DLD1 (cell line): Measurements from ENCODE around the gene RAB11FIP4.

Experiments used
- in situ Hi-C: cut with HindIII; loops from 2 replicates; pipeline ENCODE4 v1.10.0; 2017; ENCODE audit warnings: low sequenced_read_pairs

Gene RAB11FIP4

DNA sequence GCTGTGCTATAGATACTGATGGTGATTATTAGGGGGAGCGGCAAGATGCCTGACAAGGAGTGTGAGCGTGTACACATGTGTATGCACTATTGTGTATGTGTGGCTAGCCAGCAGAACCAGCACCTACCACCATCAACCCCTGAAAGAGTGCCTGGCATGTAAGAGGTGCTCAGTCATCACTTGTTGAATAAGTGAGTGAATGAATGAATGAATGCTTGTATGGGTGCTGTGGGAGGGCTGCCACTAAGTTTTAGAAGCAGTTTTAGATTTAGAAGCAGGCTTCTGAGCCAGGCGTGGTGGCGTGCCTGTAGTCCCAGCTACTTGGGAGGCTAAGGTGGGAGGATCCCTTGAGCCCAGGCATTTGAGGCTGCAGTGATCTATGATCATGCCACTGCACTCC, 37.0 kb downstream of the RAB11FIP4 start:
- in situ Hi-C loops = loop anchor here (25.0 kb wide), 1 partner anchor 109 kb away; no protein-coding TSS in a partner anchor

DNA sequence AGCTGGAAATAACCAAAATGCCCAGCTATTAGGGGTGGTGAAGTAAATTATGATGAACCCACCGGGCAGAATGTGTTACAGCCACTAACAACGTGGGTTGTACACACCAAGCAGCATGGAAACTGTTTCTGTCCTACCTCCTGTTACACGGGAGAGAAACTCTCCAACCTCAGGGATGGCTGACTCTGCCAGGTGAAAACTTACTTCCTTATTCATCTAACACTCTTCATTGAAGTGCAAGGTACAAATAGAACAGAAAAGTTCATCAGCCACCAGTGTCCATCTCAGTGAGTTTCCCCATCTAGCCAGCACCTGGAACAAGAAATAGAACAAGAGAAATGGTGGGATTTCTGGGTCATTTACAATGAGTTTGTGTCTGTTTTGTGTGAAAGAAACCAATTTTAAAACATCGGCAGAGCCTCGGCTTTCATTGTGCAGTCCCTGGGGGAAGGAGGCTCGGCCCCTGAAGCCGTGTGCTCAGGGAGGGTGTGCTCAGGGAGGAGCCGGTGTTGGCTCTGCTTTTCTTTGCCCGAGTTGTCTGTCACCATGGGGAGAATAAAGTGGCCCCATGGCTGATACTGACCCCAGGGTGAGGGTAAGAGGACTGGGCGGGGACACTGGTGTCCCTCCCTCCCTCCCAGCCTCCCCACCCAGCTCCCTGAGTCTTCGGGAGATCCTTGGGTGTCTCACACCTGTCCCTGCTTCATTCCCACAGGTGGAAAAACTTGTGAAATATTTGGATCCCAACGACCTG, 39.8 kb downstream of the RAB11FIP4 start:
- in situ Hi-C loops = loop anchor here (25.0 kb wide), 1 partner anchor 106 kb away; no protein-coding TSS in a partner anchor

DNA sequence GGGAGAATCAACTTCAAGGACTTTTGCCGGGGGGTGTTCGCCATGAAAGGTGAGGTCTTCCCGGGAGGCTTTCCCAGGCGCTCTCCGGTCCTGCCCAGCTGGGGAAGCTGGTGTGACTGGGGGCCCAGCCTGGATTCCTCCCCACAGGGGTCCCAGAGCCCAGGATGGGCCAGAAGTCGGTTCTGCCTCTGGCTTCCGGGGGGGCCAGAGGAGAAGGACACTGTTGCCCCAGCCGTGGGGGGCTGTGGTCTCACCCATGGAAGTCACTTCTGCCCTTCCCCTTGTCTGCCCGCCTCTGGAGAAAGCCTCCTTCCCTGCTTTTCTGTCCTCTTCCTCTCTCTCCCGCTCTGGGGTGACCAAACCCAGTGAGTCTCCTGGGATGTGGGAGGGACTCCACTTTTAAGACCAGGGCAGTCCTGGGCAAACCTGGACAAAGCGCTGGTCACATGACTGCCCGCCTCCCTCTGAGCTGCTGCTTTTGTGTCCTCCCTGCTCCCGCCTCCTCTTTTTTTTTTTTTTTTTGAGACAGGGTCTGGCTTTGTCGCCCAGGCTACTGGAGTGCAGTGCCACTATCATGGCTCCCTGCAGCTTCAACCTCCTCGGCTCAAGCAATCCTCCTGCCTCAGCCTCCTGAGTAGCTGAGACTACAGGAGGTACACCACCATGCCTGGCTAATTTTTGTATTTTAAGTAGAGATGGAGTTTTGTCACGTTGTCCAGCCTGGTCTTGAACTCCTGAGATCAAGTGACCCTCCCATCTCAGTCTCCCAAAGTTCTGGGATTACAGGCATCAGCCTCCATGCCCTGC, 40.6 kb downstream of the RAB11FIP4 start:
- in situ Hi-C loops = loop anchor here (25.0 kb wide), 1 partner anchor 105 kb away; no protein-coding TSS in a partner anchor

DNA sequence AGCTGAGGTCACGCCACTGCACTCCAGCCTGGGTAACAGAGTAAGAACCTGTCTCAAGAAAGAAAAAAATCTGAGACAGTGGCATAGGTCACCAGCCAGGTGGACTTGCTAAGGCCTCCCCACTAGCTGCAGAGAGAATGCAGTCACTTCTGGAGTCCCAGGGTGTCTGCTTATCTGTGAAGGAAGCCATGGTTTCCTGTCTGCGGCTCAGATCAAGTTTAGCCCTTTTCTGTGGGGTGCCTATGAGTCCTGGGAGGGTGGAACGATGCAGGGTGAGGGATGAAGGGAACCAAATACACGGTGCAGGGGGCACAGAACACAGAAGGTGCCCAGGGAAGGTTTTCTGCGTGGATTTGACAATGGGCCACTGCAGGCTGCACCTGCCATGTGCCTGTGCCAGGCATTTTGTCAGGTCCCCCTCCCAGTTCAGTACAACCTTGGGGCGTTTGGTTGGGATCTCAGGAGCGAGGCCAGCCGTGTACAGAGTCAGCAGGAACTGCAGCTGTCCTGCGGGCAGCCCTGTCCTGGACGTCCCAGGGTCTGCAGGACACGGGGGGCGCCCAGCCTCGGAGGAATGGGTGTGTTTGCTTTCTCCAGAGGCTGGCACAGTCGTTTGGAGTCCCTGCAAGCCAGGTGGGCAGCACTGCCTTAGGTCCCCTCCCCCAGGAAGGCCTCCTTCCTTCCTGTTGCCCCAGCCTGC, 41.8 kb downstream of the RAB11FIP4 start:
- in situ Hi-C loops = loop anchor here (25.0 kb wide), 1 partner anchor 104 kb away; no protein-coding TSS in a partner anchor

DNA sequence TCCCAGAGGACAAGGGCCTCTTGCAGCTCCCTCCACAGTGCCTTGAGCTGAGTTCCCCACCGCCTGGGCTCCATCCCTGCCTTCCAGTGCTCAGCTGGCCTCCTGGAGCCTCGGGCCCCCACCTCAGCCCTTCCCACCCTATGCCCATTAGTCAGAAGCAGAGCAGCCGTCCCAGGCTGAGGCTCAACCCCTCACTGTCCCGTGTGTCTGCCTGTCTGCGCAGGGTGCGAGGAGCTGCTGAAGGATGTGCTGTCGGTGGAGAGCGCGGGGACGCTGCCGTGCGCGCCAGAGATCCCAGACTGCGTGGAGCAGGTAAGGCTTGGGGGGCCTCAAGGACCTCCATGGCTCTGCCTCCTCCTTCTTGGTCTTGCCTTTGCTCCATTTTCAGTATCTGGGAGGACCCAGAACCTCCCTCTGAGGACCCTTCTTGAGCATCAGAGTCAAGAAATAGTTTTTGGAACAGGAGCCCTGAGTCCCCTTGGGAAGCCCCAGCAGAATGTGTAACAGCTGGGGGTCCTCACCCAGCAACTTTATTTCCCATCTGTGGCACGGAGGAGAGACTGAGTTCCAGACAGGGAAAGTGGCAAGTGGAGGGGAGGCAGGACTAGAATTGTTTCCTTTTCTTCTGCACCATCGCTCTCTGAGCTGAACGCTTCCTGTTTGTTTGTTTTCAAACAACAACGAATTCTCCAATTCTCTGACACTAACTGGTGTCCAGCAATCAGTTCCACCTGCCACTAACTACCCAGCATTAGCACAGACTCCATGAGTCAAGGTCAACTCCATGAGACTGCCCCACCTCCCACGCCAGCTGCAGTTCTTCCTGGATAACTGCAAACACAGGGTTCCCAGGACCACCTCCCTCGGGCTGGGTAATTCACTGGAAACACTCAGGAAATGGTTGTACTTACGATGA, 42.6 kb downstream of the RAB11FIP4 start:
- in situ Hi-C loops = loop anchor here (25.0 kb wide), 1 partner anchor 103 kb away; no protein-coding TSS in a partner anchor

DNA sequence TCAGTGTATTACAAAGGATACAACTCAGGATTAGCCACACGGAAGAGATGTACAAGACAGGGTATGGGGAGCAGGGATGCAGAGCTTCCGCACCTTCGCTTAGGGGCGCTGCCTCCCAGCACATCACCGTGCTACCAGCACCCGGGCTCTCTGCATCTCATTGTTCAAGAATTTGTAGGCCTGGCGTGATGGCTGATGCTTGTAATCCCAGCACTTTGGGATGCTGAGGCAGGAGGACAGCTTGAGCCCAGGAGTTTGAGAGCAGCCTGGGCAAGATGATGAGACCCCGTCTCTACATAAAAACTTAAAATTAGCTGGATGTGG, 43.2 kb downstream of the RAB11FIP4 start:
- in situ Hi-C loops = loop anchor here (25.0 kb wide), 1 partner anchor 103 kb away; no protein-coding TSS in a partner anchor

DNA sequence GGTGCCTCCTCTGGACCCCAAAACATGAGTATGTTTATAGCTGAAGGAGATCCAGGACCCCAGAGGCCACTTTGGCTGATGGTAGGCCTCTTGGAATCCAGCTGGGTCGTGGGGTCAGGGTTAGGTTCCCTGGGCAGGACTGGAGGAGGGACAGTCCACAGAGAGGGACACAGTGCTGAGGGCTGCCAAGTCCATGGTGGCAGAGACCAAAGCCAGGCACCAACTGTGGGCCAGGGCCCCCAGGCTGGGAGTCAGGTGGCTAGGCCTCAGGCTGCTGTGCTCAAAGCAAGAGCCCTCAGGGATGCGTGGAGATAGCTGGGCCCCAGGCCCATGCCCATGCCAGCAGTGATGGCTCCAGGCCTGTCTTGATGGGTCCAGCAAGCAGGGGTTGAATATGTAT, 44.1 kb downstream of the RAB11FIP4 start:
- in situ Hi-C loops = loop anchor here (25.0 kb wide), 1 partner anchor 102 kb away; no protein-coding TSS in a partner anchor

DNA sequence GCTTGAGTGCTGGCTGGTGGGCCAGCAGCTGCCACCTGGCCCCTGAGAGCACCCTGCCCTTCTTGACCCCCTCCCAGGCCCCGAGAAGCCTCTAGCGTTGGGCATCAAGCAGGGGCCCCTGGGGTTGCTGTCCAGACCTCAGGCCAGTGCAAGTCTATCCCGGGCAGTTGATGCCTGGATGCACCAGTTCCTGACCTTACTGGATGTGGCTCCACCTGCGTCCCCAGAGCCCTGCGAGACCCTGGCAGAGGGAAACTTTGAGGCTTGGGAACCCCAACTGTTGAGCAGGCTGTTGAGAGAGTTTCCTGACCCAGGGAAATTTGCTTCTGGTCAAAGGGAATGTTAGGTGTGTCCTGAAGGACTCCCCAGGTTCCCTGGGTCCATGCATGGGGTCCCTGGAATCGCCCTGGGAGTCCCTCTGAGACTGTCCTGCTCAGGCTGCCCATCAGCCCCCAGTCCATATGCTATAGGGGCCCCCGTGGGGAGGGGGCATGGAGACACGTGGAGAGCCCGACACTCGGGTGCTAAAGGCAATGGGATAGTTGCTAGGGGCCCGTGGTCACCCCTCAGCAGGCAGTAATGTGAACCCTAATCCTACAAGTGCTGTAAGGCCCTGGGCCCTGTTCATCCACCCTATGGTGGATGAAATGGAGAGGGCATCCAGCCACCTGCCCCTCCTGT, 46.4 kb downstream of the RAB11FIP4 start:
- in situ Hi-C loops = loop anchor here (25.0 kb wide), 1 partner anchor 99 kb away; no protein-coding TSS in a partner anchor

DNA sequence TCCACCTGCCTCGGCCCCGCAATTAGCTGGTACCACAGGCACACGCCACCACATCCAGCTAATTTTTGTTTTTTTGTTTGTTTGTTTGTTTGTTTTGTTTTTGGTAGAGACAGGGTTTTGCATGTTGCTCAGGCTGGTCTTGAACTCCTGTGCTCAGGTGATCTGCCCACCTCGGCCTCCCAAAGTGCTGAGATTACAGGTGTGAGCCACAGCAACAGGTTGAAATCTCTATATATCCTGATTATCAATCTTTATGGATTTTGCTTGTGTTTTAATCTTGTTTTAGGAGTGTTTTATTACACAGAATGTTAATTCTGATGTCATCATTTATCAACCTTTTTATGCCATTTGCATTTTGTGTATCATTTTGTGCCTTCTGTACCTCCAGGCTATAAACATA, 48.2 kb downstream of the RAB11FIP4 start:
- in situ Hi-C loops = loop anchor here (25.0 kb wide), 1 partner anchor 98 kb away; no protein-coding TSS in a partner anchor

DNA sequence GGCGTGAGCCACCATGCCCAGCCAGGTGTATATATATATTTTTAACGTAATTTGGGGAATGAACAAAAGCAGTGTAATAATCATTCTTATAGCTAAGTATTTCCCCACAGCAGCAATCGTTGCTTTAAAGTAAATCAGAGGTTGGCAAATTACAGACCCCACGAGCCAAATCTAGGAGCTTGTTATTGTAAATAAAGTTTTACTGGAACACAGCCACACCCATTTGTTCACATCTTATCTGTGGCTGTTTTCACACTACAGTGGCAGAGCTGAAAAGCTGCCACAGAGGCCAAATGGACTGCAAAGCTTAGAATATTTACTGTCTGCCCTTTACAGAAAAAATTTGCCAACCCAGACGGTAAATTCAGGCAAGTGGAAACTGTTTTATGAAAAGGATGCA, 50.8 kb downstream of the RAB11FIP4 start:
- in situ Hi-C loops = loop anchor here (25.0 kb wide), 1 partner anchor 95 kb away; no protein-coding TSS in a partner anchor

DNA sequence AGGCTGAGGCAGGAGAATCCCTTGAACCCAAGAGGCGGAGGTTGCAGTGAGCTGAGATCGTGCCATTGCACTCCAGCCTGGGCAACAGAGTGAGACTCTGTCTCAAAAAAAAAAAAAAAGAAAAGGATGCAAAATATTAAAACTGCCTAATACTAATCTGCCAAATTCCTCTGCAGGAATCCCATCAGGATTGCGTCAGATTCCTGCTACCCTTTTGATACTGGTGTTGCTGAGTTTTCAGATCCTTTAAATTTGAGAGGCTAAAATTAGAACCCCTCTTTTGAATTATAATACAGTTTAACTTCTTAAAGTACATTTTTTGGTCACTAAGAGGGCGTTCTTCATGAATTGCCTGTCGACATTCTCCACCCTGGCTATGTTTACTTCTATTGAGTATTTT, 51.4 kb downstream of the RAB11FIP4 start:
- in situ Hi-C loops = loop anchor here (25.0 kb wide), 1 partner anchor 94 kb away; no protein-coding TSS in a partner anchor

DNA sequence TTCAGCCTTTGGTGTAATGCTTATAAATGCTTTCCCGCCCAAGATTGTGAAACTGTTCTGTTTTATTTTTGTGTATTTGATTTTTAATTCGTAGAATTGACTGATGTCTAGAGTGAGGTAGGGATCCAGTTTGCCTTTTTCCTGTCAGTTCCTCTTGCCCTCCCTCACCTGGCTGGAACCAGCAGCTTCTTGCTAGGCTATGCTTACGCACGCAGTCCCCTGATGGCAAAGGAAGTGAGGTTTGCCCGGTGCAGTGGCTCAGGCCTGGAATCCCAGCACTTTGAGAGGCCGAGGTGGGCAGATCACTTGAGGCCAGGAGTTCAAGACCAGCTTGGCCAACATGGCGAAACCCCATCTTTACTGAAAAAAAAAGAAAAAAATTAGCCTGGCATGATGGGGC, 51.9 kb downstream of the RAB11FIP4 start:
- in situ Hi-C loops = loop anchor here (25.0 kb wide), 1 partner anchor 94 kb away; no protein-coding TSS in a partner anchor

DNA sequence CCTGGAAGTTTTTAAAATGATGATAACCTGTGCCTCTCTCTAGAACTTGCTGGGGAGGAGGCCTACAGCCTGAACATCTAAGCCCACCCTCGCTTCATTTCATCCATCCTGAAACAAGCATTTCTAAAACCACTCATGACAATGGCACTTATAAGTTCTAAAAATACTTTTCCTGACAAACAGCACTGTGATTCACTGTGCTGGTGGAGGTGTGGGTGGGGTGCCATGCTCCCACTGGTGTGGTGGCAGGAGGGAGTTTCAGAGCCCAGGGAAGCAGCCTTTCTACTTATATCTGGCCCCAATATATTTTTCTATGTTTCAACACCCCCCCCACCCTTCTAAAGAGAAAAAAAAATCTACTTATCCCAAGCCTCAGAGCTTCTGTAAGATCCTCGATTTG, 52.6 kb downstream of the RAB11FIP4 start:
- in situ Hi-C loops = loop anchor here (25.0 kb wide), 1 partner anchor 93 kb away; no protein-coding TSS in a partner anchor

DNA sequence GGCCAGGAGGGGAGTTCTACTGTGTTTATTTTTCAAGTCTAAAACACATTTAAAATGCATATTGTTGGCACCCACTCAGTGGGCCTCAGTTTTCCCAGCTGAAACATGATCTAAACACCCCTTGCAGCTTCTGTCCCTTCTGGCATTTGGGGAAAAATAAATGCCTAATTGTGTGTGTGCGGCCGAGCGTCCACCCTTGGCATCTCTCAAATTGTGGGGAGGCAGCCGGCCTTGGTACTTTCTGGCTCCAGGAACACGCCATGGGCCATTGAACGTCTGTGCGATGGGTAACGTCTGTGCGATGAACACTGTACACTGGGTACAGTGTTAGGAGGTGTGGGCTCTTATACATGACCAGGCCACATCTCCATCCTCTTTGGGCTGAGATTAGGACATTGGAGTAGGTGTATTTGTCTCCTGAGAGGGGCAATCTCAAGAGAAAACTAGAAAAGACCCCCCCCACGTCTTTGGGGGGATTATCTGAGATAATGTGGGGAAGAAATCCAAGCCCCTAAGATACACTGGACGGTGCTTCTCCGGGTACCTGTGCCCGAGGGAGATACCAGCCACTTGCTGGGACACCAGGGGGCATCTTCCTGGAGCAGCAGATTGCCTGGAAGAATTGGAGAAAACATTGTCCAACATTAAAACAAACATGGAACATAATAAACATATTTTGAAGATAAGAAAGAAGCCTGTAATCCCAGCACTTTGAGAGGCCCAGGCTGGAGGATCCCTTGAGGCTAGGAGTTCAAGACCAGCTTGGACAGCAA, 54.9 kb downstream of the RAB11FIP4 start:
- in situ Hi-C loops = loop anchor here (25.0 kb wide), 1 partner anchor 91 kb away; no protein-coding TSS in a partner anchor

DNA sequence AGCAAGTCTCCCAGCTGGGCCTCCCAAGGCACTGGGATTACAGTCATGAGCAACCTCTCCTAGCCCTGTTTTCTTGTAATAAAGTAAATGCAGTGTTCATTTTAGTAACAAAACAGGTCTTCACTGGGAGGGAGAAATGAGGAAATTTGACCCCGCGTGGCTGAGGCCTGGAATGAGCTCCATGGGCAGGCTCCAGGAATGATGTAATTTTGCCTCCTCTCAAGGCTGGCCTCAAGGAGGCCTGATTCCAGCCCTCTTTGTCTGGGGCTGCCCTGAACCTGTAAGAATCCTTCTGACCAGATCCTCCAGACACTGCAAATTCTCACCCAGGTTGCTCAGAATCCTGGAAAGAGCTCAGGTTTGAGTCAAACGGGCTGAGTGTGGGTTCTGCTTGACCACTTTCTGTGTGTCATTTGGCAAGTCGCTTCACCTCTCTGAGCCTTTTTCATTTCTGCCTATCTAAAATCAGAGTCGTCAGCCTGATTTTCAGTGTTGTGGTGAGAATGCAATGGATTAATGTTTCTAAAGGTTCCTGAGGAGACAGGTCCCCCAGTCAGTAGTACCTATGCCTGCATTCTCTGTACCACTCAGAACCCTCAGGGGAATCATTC, 57.1 kb downstream of the RAB11FIP4 start:
- in situ Hi-C loops = loop anchor here (25.0 kb wide), 1 partner anchor 89 kb away; no protein-coding TSS in a partner anchor

DNA sequence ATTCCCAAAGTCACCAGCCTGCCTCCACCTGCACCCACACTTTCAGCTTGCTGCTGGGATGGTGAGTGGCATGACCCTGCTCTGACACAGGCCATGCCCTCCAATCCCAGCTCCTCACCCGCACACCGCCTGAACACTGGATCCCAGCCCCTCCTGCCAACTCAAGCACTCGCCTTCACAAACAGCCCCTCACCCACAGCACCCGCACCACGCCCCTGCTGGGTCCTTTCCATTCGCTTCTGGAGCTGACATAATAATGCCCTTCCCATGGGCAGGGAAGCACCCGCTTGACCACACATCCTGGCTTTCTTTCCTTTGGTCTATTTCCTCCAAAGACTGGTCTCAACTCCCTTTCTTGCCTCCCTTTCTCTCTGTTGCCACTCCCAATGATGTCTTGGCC, 57.6 kb downstream of the RAB11FIP4 start:
- in situ Hi-C loops = loop anchor here (25.0 kb wide), 1 partner anchor 88 kb away; no protein-coding TSS in a partner anchor

DNA sequence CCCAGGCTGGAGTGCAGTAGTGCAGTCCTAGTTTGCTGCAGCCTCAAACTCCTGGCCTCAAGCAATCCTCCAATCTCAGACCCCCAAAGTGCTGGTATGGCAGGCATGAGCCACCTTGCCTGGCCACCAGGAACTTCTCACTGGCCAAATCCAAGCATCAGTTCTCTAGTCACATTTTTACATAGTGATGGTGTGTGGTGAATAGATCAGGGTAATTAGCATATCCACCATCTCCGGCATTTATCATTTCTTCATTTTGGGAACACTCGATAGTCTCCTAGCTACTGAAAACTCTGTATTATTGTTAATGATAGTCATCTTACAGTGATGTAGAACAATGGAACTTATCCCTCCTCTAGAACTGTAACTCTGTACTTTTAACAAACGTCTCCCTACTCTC, 58.3 kb downstream of the RAB11FIP4 start:
- in situ Hi-C loops = loop anchor here (25.0 kb wide), 1 partner anchor 88 kb away; no protein-coding TSS in a partner anchor

DNA sequence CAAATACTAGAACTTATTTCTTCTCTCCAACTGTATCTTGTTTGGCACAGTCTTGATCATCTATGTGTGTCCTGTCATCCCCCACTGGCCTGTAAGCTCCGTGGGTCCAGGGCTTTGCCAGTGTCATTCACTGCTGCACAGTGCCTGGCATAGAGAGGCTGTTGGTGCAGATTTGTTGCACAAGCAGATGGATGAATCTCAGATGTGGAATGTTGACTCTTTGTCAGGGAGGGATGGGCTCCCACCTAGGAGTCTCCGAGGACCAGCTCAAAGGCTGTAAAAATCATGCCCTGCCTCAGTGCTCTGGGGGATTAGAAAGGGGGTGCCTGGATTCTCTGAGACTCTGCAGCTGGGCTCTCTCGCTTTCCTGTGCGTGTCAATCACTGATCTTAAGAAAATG, 60.6 kb downstream of the RAB11FIP4 start:
- in situ Hi-C loops = no loop called here
